ENCODE results near the gene SSNA1. TPM values are rescaled to one million over a fixed set of nuclear protein-coding genes. Genes with fewer than 3 reads are reported as not detected.

Gene SSNA1
- total and polyA plus RNA-seq, 2 donors (not counting 1 experiment from before 2014, with no cell fraction given) = 37.7 to 56.3 TPM

DNA sequence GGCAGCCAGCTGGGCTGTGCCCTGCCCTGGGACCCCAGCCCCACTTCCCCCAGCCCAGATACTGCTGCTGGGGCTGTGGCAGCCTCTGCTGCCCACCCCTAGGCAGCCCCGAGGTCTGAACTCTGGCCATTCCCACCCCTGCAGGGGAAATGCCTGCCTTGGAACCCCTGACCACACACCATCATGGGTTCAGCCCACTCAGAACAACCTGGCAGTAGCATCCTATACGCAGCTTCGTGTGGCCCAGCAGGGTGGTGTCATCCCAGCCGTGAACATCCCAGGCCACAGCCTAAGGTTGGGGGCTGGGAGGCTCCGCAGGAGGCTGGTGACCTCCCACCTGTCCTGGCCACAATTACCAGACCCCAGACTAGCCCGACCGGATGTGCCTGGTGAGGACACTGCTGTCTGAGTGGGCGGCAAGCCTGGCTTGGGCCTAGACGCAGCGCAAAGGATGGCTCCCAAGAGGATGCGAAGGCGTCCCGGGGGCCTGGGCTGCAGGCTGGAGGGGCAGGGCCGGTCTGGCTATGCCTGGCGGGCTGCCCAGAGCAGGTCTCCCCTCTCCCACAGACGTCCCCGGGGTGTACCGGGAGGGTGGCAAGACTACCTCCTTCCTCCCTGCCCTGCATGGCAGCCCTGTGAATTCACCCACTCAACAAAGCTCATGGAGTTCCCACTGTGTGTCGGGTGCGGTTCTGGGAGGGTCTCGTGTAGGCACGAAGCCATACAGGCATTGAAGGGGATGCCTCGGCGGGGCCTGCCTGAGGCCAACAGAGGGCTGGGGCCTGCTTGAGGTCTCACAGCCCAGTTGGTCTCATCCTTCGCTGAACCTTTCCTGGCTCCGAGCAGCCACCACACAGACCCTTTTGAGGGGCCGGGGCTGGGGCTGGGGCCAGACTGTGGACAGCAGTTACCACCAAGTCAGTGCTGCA lies 40.8 kb downstream of the SSNA1 start:
- TF ChIP-seq, protein P1, sequence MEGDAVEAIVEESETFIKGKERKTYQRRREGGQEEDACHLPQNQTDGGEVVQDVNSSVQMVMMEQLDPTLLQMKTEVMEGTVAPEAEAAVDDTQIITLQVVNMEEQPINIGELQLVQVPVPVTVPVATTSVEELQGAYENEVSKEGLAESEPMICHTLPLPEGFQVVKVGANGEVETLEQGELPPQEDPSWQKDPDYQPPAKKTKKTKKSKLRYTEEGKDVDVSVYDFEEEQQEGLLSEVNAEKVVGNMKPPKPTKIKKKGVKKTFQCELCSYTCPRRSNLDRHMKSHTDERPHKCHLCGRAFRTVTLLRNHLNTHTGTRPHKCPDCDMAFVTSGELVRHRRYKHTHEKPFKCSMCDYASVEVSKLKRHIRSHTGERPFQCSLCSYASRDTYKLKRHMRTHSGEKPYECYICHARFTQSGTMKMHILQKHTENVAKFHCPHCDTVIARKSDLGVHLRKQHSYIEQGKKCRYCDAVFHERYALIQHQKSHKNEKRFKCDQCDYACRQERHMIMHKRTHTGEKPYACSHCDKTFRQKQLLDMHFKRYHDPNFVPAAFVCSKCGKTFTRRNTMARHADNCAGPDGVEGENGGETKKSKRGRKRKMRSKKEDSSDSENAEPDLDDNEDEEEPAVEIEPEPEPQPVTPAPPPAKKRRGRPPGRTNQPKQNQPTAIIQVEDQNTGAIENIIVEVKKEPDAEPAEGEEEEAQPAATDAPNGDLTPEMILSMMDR (conservative IDR thresholded peaks at IDR 0.05 in 1 of 2, IDR thresholded peaks at IDR 0.05 in 1 of 2; ENCODE audit: low read depth in 1 of 2, low read length in 2 of 2) = no peak
- TF ChIP-seq EZH2 (IDR thresholded peaks at IDR 0.05; ENCODE audit: low read length, missing control alignments) = no peak
- no peak overlapping the region for H3K4me2 ChIP-seq (ENCODE audit: extremely low read depth, insufficient read depth, low read length)
- H3K4me3 ChIP-seq (replicated peaks in 1 of 4; ENCODE audit: control extremely low read depth in 1 of 4, insufficient read depth in 1 of 4, low read depth in 3 of 4, low read length in 4 of 4) = no peak overlapping the region
- H3K79me2 ChIP-seq (ENCODE audit: control insufficient read depth, insufficient read depth, low read length) = no peaks in the 10 kb centered on the region
- H3K27me3 ChIP-seq (ENCODE audit: control insufficient read depth, insufficient read depth, low read length) = no peaks in the 10 kb centered on the region
- no peaks in the 10 kb centered on the region for H4K20me1 ChIP-seq (ENCODE audit: control insufficient read depth, extremely low read depth, insufficient read depth, low read length)
- no peak overlapping the region for H2AFZ ChIP-seq (ENCODE audit: low read length)
- no peaks in the 10 kb centered on the region for H3K36me3 ChIP-seq (ENCODE audit: control insufficient read depth, insufficient read depth, low read length)
- no peak for DNase-seq (ENCODE audit: low read depth in 2 of 2)
- no peak overlapping the region for H3K27ac ChIP-seq (ENCODE audit: insufficient read depth, low read length)
- no peaks in the 10 kb centered on the region for H3K9me3 ChIP-seq (ENCODE audit: control insufficient read depth, insufficient read depth, low read depth, low read length)
- no peaks in the 10 kb centered on the region for H3K4me1 ChIP-seq (ENCODE audit: control insufficient read depth, extremely low read depth, insufficient read depth, low read length)
- no peak overlapping the region for H3K9ac ChIP-seq (ENCODE audit: insufficient read depth, low read length)

DNA sequence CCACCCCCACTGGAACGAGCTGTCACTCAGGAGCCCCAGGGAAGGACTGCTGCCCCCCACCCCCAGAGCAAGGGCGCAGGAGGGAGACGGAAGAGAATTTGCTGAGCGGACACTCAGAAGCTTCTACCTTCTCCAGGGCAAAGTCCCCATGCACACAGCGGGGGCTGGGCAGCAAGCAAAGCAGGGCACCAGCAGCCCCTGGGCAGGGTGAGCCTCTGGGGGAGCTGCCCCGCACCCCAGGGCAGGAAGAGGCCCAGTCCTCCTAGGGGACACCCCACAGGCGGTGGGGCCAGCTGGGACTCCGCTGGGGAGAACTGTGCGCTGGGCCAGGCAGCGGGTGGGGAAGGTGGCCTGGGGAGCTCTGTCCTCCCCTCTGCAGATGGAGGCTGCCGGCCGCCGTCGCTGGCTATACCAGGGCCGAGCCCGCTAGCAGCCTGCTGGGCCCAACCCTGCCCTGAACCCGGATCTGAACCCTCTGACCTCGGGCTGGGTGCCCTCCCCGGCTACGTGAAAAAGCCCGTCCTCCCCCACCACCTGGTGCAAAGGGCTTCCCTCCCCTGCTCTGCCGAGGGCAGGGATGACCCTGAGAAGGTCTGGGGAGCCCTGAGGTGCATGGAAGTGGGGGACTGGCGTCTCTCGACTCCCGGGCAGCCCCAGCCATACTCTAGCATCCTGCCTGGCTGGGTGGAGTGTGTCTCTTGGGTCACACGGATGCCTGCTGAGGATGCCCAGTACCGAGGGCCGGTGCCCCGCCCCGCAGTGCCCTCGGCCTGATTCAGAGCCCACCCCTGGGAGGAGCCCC lies 41.6 kb downstream of the SSNA1 start:
- no peaks in the 10 kb centered on the region for H3K27me3 ChIP-seq (ENCODE audit: control insufficient read depth, insufficient read depth, low read length)
- no peak overlapping the region for H3K9ac ChIP-seq (ENCODE audit: insufficient read depth, low read length)
- no peak for DNase-seq (ENCODE audit: low read depth in 2 of 2)
- no peak overlapping the region for H3K4me2 ChIP-seq (ENCODE audit: extremely low read depth, insufficient read depth, low read length)
- no peaks in the 10 kb centered on the region for H3K4me1 ChIP-seq (ENCODE audit: control insufficient read depth, extremely low read depth, insufficient read depth, low read length)
- no peaks in the 10 kb centered on the region for H3K79me2 ChIP-seq (ENCODE audit: control insufficient read depth, insufficient read depth, low read length)
- H3K27ac ChIP-seq (ENCODE audit: insufficient read depth, low read length) = no peak overlapping the region
- no peak overlapping the region for H3K4me3 ChIP-seq (replicated peaks in 1 of 4; ENCODE audit: control extremely low read depth in 1 of 4, insufficient read depth in 1 of 4, low read depth in 3 of 4, low read length in 4 of 4)
- H3K36me3 ChIP-seq (ENCODE audit: control insufficient read depth, insufficient read depth, low read length) = no peaks in the 10 kb centered on the region
- H4K20me1 ChIP-seq (ENCODE audit: control insufficient read depth, extremely low read depth, insufficient read depth, low read length) = no peaks in the 10 kb centered on the region
- H3K9me3 ChIP-seq (ENCODE audit: control insufficient read depth, insufficient read depth, low read depth, low read length) = no peaks in the 10 kb centered on the region
- H2AFZ ChIP-seq (ENCODE audit: low read length) = no peak overlapping the region
- TF ChIP-seq, protein P1 (conservative IDR thresholded peaks at IDR 0.05 in 1 of 2, IDR thresholded peaks at IDR 0.05 in 1 of 2; ENCODE audit: low read depth in 1 of 2, low read length in 2 of 2) = no peak
- TF ChIP-seq EZH2 (IDR thresholded peaks at IDR 0.05; ENCODE audit: low read length, missing control alignments) = no peak

DNA sequence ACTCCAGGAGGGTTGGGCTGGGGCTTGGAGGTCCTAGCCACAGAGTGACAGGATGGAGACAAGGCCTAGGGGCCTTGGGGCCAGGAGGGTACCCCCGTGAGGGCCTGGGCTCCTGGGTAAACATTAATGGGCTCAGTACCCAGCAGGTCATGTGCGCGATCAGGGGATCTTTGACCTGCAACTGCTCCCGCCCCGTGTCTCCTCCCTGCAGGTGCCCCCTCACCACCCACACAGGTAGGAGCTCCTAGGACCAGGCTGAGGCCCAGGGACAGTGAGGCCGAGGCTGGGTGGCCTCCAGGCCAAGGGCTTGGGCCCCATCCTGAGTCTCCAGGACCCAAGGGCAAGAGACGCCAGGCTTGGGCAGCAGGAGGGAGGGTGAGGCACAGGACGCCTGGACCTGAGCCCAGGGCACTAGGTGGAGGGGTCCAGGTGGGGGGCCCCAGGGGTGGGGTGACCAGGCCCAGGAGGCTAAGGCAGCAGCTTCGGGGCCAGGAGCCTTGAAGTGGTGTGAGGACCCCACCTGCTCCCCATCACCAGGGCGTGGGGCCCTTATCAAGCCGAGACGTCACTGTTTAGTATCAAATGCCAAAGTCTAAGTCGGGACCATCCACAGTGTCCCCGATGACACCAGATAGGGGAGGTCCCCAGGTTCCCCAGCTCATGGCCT lies 42.4 kb downstream of the SSNA1 start, which contains the start of gene SLC34A3:
TSS of gene SLC34A3 (plus strand) at position 197 of the 667 bp plus-strand sequence. CDS start 802 bp downstream, outside the sequence.
- no peaks in the 10 kb centered on the region for H3K36me3 ChIP-seq (ENCODE audit: control insufficient read depth, insufficient read depth, low read length)
- no peaks in the 10 kb centered on the region for H3K4me1 ChIP-seq (ENCODE audit: control insufficient read depth, extremely low read depth, insufficient read depth, low read length)
- no peak within 1 kb of the TSS for H3K27ac ChIP-seq (ENCODE audit: insufficient read depth, low read length)
- no peak for DNase-seq (ENCODE audit: low read depth in 2 of 2)
- no peaks in the 10 kb centered on the region for H3K79me2 ChIP-seq (ENCODE audit: control insufficient read depth, insufficient read depth, low read length)
- no peaks in the 10 kb centered on the region for H3K27me3 ChIP-seq (ENCODE audit: control insufficient read depth, insufficient read depth, low read length)
- no peak within 1 kb of the TSS for H2AFZ ChIP-seq (ENCODE audit: low read length)
- TF ChIP-seq, protein P1 (conservative IDR thresholded peaks at IDR 0.05 in 1 of 2, IDR thresholded peaks at IDR 0.05 in 1 of 2; ENCODE audit: low read depth in 1 of 2, low read length in 2 of 2) = no peak
- no peak for TF ChIP-seq EZH2 (IDR thresholded peaks at IDR 0.05; ENCODE audit: low read length, missing control alignments)
- no peak within 1 kb of the TSS for H3K4me2 ChIP-seq (ENCODE audit: extremely low read depth, insufficient read depth, low read length)
- no peak within 1 kb of the TSS for H3K9ac ChIP-seq (ENCODE audit: insufficient read depth, low read length)
- no peak within 1 kb of the TSS for H3K4me3 ChIP-seq (replicated peaks in 1 of 4; ENCODE audit: control extremely low read depth in 1 of 4, insufficient read depth in 1 of 4, low read depth in 3 of 4, low read length in 4 of 4)
- no peaks in the 10 kb centered on the region for H3K9me3 ChIP-seq (ENCODE audit: control insufficient read depth, insufficient read depth, low read depth, low read length)
- no peaks in the 10 kb centered on the region for H4K20me1 ChIP-seq (ENCODE audit: control insufficient read depth, extremely low read depth, insufficient read depth, low read length)

All from fibroblast of lung (primary cell).